ENCODE results near the gene RCVRN. TPM values are rescaled to one million over a fixed set of nuclear protein-coding genes. Genes with fewer than 3 reads are reported as not detected.
A peak's percentile ranks its signal among the peaks of the same experiment; 100 is the strongest.

Gene RCVRN
- total and polyA plus RNA-seq, 2 of the 4 experiments (the other 2 are of a cell fraction) = not detected

GRCh38 chr17:9900784-9901183 is 4.3 kb downstream of the RCVRN start:
- dilution Hi-C loops (cut with HindIII; ENCODE audit: low sequenced_read_pairs, unreplicated experiment) (no loop called here), intact Hi-C loops (cut with micrococcal nuclease) (loop anchor here (1.0 to 5.0 kb wide), 2 partner anchors 22 to 58 kb away; no protein-coding TSS in a partner anchor), in situ Hi-C loops (cut with MboI; ENCODE audit: low sequenced_read_pairs) (no loop called here)
- Histone ChIP-seq H3K4me3 (ENCODE audit: insufficient read depth, low read depth, low read length) (no peak overlapping the region), H2BK5ac (ENCODE audit: low read depth, low read length, poor library complexity, severe bottlenecking) (no peak overlapping the region), H3K14ac (replicated peaks; ENCODE audit: low read depth, low read length) (peak overlapping the region; percentile 26), H4K20me1 (ENCODE audit: insufficient read depth, low read length) (no peaks in the 10 kb centered on the region), H3K18ac (ENCODE audit: low read depth, low read length) (peak overlapping the region; percentile 54), H3K27me3 (ENCODE audit: control insufficient read depth, insufficient read depth, low read length) (no peaks in the 10 kb centered on the region; the same call in 1 of the 2 replicates), H2BK120ac (ENCODE audit: low read depth, low read length) (peak overlapping the region; percentile 73), H4K8ac (ENCODE audit: low read depth in 2 of 2, low read length in 2 of 2) (peak overlapping the region in 1 of 2 experiments; percentile 61; a peak in 2 of 4 replicates), H2BK20ac (ENCODE audit: low read depth, low read length) (peak overlapping the region; percentile 15; the same call in 1 of the 2 replicates), H3K56ac (ENCODE audit: extremely low read depth, insufficient read depth, low read length) (no peak overlapping the region), H3K79me1 (ENCODE audit: low read depth in 1 of 2, low read length in 2 of 2) (no peaks in the 10 kb centered on the region), H4K5ac (ENCODE audit: low read depth, low read length) (no peak overlapping the region; the same call in 1 of the 2 replicates), H2AK5ac (ENCODE audit: low read depth, low read length) (no peak overlapping the region), H3K4me1 (ENCODE audit: control insufficient read depth, insufficient read depth, low read length) (peaks cover 14% of the 10 kb centered on the region), H3K36me3 (ENCODE audit: control insufficient read depth, insufficient read depth, low read length) (no peaks in the 10 kb centered on the region), H2AK9ac (replicated peaks; ENCODE audit: low read depth, low read length, poor library complexity) (no peak overlapping the region), H2AFZ (replicated peaks; ENCODE audit: low read length, poor library complexity) (no peak overlapping the region), H3K9ac (ENCODE audit: low read depth, low read length) (no peak overlapping the region), H3K27ac (ENCODE audit: insufficient read depth, low read length) (no peak overlapping the region), H4K91ac (ENCODE audit: insufficient read depth, low read depth, low read length) (no peak overlapping the region), H2BK15ac (ENCODE audit: low read depth, low read length) (0 out of 3 replicates have a peak overlapping the region, but pooled peaks have one; percentile 35), H3K23ac (ENCODE audit: low read depth, low read length) (0 out of 2 replicates have a peak overlapping the region, but pooled peaks have one; percentile 14), H3K9me3 (ENCODE audit: control insufficient read depth, insufficient read depth, low read length) (no peaks in the 10 kb centered on the region), H3K9me1 (ENCODE audit: insufficient read depth, low read length) (no peaks in the 10 kb centered on the region), H3K4me2 (ENCODE audit: low read depth, low read length) (peak overlapping the region; percentile 0; the same call in 1 of the 2 replicates), H3K4ac (ENCODE audit: low read depth, low read length) (0 out of 2 replicates have a peak overlapping the region, but pooled peaks have one; percentile 38)
- WGBS, 2 experiments (ENCODE audit: extremely low coverage in 2 of 2, insufficient read length in 1 of 2) = no CpG with 5 or more reads among the region's 8 CpGs
- no TSS peak for BruUV-seq (replicated peaks)
- TF ChIP-seq RFX5 (IDR thresholded peaks at IDR 0.05; ENCODE audit: low read depth, low read length) = no peak
- CTCF ChIA-PET = interaction anchor here (0.6 to 1.6 kb wide), 3 partner anchors 11 to 378 kb away, joined by 3 to 6 read pairs (median 5); no protein-coding TSS in a partner anchor
- DNase-seq (peak; percentile 56), ATAC-seq (ENCODE audit: low read depth) (peak; percentile 78)
- POLR2A ChIA-PET (ENCODE audit: unreplicated experiment) = interaction anchor here (0.6 kb wide), 1 partner anchor 1203 kb away, joined by 3 read pairs; no protein-coding TSS in a partner anchor

Data from IMR-90 (cell line).